Measurements from ENCODE around the gene CR1L.
"Not testable (repeated sequence)": the region's sequence is repeated elsewhere in the genome, so short reads cannot be mapped to it uniquely, and the experiment has no call there.

The CR1L gene

DNA sequence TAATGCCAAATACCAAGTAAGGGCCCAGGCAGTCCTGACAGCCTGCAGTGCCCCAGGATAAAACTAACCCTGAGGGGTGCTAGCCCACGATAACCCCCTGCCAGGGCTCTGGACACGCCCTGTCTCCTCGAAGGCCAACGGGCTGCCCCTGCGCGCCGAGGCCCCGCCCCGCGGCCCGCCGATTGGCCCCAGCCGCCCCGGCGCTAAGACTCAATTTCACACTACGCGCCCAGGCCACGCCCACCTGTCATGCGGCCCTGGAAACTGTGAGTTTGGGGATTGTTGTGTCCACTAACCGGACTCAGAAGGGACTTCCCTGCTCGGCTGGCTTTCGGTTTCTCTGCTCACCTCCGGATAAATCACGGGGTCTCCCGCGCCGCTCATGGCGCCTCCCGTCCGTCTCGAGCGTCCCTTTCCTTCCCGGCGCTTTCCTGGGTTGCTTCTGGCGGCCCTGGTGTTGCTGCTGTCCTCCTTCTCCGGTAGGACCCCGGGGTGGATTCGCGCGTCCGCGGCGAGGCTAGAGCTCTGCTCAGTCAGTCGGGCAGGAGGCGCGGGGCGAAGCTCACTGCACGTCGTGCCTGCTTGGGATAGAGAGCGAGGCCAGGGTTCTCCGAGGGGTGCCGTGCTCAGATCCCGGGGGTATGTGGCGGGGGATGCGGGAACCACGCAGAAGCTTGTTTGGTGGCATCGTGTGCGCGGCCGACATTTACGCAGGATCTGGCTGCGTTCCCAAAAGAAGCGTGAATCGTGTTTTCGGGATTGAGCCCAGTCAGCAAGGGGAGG is at the start of gene CR1L:
Gene CR1L, plus strand, starts transcription at position 282 of the 783 bp plus-strand sequence. Its CDS starts 101 bp downstream, at position 383.
- DNase-seq (ENCODE audit: low read depth in 2 of 2): peak; percentile 35 to 60

DNA sequence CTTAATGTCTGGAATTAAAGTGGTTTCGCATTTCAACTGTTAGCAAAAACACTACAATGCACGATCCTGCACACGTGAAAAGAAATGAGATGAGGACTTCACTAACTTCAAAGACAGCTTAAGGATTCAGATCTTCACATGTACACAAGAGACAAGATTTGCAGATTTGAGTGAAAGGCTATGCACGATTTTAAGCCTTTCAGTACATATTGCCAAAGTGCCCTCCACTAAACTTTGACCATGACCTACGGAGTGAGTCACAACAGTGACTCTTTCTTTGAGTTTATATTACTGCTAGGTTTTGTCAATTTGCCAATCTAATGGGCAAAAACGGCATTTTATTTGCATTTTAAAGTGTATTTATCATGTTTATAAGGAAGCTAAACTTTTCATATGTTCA is 41.2 kb upstream of the CR1L start:
- no peak for DNase-seq (ENCODE audit: low read depth in 2 of 2)

DNA sequence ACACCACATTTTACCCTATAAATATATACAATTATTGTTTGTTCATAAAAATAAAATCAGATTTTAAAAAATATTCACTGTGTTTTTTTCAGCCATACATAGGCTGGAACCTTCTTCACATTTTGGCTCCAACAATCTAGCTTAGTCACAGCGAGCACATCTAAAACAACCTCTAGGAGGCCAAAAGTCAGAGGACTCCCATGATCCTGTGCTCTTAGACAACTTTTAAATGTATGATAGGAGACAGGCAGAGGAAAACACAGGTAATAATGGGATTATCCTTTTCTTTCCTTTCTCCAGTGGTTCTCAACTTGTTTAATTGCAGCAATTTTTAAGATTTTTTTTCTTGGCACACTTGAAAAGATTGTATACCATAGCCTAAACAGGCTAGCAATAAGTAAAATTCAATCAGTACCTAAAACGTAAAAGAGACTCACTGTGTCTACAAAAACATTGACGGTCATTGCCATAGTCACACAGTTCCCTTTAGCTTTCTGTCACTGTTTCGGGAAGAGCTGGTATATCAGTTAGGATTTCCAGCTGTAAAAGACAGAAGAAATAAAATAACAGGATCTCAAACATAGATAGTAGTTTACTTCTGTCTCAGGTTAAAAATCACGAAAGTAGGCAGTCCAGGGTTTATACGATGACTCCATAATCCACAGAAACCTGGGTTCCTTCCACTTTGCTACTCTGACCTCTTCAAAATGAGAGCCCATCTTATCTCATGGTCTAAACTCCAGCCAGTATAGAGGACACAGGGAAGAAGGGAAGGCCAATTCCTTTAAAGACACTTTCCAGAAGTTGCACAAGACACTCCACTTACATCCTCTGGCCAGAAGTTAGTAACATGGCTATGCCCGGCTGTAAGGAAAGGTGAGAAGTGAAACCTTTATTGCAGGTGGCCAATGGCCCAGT is 39.2 kb upstream of the CR1L start:
- no peak for DNase-seq (ENCODE audit: low read depth in 2 of 2)

DNA sequence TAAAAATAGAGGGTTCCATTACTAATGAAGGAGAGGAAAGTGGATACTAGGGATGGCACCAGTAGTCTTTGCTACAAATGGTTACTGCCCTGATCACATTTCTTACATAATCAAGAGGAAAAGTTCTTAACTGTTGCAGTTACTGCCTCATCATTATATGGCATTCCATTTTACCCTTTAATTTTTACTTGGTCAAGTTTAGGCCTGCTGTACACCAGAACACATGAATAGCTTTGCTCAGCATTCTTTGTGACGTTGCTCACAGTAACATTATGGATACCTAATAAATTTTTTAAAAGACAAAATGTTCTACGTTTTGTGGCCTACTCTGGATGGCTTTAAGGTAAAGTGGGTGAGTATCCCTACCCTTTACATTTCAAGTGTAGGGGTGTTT is 38.6 kb upstream of the CR1L start:
- DNase-seq (ENCODE audit: low read depth in 2 of 2): no peak

DNA sequence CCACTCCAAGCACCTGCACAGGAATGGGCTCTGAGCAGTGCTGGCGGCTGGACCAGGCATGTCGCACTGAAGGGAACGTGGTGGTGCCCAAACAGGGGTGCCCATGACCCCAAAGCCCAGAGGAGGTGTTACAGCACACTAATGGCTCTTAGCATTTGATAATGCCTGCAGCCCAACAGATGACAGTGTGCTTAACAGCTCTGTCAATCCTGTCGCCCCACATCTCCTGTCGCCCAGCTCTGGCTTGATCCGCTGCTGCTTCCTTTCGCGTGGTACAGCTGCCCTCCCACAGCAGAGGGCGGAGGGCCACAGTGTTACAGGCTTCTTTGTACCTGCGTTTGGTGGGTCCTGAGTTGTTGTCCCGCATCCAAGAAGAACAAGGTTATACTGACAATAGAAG is 32.2 kb upstream of the CR1L start:
- DNase-seq (ENCODE audit: low read depth in 2 of 2): no peak

DNA sequence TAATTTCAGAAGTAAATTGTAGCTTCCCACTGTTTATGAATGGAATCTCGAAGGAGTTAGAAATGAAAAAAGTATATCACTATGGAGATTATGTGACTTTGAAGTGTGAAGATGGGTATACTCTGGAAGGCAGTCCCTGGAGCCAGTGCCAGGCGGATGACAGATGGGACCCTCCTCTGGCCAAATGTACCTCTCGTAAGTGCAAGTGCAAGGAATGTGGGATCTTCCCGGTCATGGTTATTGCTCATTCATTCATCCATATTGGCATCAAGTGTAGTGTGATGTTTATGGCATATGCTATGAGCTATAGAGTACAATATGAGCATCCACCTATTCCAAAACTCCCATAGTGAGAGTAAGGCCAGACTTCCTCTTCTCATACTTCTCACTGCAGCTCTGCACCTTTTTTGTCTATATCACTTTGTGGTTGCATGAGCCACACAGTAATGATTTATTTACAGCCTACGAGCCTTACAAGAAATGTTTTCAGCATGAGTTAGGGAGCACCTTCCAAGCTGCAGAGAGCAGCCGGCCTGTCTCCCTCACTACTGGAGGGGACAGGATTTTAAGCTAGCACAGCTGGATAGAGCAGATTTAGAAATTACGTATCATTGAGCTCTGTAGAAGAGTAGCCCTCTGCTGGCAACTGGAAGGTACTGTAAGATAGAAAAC is 24.9 kb upstream of the CR1L start:
- no peak for DNase-seq (ENCODE audit: low read depth in 2 of 2)

DNA sequence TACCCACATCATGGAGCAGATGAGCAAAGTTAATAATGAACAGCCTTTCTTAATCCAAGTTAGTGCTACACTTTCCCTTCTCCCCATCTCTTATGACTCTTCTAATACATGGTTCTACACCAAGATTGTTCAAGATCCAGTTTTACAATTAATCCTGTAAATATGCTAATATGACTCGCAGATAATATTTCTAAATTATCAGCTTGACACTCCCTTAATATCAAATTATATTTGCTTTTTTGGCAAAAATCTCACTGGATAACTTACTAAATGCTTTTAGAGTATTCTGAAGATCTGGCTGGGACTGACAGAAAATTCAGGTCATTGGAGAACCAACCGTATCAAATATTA is 24.4 kb upstream of the CR1L start:
- DNase-seq (ENCODE audit: low read depth in 2 of 2): no peak

DNA sequence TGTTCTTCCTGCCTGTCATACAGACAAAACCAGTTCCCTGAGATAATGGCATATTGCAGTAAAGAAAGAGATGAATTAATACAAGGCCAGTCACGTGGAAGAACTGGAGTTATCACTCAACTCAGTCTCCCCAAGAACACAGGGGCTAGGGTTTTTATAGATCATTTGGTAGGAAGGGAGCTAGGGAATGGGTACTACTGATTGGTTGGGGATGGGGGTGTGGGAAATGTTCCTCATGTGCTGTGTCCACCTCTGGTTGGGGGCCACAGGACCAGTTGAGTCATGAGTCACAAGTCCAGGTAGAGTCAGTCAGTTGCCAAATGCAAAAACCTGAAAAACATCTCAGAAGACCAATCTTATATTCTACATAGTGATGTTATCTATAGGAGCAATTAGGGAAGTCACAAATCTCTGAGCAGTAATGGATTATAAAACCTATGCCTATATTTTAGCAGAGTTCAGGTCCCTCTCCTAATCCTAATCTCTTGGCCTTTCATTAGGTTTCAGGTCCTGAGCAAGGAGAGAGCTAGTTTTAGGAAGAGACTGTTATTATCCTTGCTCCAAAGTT is 19.3 kb upstream of the CR1L start:
- not testable (repeated sequence) for DNase-seq (ENCODE audit: low read depth in 2 of 2)

DNA sequence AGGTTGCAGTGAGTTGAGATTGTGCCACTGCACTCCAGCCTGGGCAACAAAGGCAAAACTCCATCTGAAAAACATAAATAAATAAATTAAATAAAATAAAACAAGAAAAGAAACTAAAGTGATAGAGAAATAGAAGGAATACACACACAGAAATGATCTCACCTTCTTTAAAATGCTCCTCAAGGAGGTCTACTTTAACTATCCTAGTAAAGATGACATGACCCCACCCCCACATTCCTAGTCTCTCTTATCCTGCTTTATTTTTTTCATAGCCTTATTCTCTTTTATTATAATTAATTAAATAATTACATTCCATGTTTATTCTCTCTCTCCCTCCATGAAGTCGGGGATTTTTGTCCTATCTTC is 18.0 kb upstream of the CR1L start:
- no peak for DNase-seq (ENCODE audit: low read depth in 2 of 2)

DNA sequence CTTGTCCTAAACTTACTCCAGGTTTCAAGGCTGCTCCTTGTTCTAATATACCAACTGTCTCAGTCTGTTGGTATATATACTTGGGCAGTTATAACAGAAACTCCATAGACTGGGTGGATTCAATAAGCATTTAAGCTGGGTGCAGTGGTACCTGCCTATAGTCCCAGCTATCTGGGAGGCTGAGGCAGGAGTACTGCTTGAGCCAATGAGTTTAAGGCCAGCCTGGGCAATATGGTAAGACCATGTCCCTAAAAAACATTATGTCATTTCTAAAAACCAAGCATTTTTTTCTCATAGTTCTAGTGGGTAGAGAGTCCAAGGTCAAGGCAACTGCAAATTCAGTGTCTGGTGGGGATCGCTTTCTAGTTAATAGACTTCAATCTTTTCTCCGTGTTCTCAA is 17.4 kb upstream of the CR1L start:
- DNase-seq (ENCODE audit: low read depth in 2 of 2): no peak

DNA sequence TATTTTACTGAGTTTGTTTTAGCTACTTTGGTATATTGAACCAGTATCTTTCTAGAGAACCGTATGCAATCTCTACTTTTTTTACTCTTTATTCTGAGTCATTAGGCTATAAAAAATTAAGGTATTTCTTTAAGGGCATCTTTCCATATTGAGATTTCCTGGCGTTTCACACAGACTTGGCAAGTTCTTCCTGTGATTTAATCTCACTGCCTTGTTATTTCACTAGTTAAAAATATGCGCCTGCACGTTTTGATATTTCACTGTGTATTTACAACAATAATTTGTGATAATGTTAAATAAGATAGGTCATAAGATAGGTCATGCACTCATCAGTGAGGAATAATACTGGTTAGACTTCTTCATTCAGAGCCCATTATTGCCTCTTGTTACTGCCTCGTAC is 16.2 kb upstream of the CR1L start:
- no peak for DNase-seq (ENCODE audit: low read depth in 2 of 2)

DNA sequence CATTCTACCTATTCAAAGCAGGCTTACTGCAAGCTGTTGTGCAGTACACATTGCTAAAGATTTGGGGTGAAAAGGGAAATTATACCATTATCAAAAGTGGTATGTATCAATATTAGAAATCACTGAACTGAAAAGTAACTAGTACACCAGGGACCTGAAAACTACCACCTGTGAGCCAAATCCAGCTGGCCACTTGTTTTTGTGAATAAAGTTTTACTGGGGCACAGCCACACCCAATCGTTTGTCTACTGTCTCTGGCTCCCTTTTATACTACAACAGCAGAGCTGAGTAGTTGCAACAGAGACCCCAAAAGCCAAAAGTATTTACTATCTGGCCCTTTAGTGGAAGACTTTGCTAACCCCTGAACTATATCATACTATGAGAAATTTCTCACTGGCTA is 13.8 kb upstream of the CR1L start:
- no peak for DNase-seq (ENCODE audit: low read depth in 2 of 2)

DNA sequence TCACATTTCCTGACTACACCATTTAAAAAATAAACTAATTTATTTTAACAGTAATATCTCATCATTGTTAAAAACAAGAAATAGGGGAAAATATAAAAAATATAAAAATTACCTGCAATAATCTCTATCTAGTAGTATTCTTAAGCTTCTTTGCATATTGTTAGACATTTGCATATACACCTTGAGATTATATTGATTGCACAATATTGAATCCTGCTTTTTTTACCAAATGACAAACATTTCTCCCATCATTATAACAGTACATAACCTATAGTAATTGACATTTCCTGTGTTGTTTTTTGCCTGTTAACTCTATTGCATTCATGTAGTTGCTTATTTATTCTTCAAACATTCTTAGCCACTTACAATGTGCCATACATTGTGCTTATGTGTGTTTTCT is 11.7 kb upstream of the CR1L start:
- DNase-seq (ENCODE audit: low read depth in 2 of 2): no peak

DNA sequence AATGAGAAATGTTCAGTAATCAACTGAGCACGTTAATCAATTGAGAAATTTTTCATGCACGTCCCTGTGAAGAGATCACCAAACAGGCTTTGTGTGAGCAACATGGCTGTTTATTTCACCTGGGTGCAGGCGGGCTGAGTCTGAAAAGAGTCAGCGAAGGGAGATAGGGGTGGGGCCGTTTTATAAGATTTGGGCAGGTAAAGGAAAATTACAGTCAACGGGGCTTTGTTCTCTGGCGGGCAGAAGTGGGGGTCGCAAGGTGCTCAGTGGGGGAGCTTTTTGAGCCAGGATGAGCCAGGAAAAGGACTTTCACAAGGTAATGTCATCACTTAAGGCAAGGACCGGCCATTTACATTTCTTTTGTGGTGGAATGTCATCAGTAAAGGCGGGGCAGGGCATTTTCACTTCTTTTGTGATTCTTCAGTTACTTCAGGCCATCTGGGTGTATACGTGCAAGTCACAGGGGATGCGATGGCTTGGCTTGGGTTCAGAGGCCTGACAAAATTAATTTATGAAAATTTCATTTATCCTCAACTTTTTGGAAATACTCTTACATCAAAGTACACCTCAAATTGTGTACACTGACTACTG is 11.1 kb upstream of the CR1L start:
- not testable (repeated sequence) for DNase-seq (ENCODE audit: low read depth in 2 of 2)

DNA sequence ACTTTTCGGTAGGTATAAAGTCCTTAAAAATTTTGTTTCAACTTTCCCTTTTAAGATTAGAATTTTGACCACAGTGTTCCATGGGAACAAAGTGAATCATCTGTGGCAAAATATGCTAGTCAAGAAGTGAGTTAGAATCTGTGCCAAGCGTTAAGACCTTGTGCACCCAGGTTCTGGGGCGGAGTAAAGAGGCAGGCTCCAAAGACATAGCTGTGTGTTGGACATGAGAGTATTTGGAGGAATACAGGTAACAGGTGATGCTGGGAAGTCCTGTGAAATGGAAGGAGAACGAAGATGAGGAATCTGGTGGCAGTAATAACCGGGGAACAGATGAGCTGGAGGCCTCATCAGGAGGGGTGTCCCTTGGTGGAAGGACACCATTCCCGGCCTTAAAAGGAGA is 10.6 kb upstream of the CR1L start:
- DNase-seq (ENCODE audit: low read depth in 2 of 2): not testable (repeated sequence)

DNA sequence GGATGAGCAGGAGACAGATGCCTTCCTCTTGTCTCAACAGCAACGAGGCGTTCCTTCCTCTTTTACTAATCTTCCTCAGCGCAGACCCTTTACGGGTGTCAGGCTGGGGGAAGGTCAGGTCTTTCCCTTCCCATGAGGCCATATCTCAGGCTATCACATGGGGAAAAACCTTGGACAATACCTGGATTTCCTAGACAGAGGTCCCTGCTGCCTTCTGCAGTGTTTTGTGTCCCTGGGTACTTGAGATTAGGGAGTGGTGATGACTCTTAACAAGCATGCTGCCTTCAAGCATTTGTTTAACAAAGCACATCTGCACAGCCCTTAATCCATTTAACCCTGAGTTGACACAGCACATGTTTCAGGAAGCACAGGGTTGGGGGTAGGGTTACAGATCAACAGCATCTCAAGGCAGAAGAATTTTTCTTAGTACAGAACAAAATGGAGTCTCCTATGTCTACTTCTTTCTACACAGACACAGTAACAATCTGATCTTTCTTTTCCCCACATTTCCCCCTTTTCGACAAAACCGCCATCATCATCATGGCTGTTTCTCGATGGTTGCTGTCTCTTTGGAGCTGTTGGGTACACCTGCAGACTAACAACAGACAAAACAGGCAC is 9.3 kb upstream of the CR1L start:
- DNase-seq (ENCODE audit: low read depth in 2 of 2): not testable (repeated sequence)

DNA sequence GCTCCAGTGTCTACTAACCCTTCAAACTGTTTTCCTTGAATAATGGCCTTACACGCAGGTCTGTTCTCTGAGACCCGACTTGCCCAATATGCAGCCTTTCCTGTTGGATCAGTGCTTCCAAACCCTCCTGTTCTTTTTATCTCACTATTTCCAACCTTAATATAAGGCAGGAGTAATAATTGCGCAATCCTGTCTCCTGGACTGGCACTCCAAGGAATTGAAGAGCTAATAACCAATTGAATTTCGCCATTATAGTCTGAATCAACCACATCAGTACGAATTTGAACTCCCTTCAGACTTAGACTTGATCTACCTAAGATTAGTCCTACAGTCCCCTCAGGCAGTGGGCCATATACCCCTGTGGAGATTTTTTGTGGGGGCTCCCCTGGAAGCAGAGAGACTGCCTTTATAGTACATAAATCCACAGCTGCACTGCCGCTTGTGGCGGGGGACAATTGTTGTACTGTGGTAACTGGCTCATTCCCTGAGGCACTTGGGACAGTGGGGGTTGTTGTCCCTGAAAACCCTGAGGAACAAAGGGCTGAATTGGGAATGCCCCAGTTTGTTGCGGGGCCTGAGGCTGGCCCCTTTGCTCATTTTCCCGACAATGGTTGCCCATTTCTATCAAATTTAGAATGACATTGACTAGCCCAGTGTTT is 6.3 kb upstream of the CR1L start:
- not testable (repeated sequence) for DNase-seq (ENCODE audit: low read depth in 2 of 2)

DNA sequence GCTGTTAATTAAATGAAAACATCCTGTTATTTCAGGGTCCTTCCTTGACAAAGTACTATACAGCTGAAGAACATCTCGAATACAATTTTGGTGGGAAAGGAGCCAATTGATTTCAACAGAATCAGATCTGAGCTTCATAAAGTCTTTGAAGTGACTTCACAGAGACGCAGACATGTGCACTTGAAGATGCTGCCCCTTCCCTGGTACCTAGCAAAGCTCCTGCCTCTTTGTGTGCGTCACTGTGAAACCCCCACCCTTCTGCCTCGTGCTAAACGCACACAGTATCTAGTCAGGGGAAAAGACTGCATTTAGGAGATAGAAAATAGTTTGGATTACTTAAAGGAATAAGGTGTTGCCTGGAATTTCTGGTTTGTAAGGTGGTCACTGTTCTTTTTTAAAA is 5.6 kb upstream of the CR1L start:
- DNase-seq (ENCODE audit: low read depth in 2 of 2): not testable (repeated sequence)

DNA sequence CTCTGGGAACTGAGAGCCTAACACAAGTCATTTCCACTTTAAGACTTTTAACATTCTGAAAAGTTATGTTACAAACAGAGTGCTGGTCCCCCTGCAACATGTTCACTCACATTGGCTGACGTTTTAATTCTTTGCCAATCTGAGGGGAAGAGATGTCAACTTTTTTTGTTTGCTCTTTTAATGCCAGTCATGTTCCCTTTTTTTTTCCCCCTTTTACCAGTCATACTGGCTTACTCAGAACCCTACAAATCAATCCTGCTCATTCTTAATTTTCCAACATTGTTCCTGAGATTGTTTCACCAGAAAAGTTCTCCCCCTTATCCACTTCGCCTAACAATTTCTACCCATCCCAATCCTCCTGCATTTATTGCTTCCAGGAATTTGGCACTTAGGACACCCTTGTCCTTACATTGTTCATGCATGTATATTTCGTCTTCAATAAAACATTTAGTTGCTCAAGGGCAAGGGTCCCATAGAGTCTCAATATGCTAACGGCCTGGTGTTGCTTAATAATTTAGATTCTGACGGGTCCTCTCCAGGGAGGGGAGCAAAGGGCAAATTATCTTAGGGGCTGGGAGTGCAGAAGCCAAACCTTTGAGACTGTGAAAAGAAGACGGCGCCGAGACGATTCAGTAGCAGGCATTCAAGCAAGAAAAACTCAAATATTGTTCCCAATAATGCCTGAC is 624 bp upstream of the CR1L start:
- DNase-seq (ENCODE audit: low read depth in 2 of 2): no peak

DNA sequence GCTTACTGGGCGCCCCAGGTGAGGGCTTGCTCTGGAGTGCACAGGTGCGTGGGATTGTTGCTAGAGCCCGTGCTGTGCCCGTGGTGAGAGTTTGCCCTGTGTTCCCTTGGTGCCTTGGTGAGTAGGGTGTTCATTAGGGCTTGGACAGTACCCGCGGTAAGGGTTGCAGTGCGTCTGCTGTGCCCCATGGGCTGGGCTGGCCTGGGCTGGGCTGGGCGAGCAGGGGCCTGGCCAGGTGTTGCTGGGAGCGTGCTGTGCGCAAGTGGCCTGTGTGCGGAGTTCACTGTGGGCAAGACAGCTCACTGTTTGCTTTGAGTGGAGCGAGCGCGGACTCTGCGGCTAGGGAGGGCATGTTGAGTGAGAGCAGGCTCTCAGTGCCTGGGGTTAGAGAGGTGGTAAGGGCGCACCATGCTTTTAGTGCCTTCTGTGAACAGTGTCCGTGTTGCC is 725 bp downstream of the CR1L start:
- no peak for DNase-seq (ENCODE audit: low read depth in 2 of 2)
